SK-N-MC (cell line): ENCODE data around the gene TMEM106B.

Experiments used
- EZH2 ChIP-seq: fragments of 200-600 bp; sonication (generic); IDR thresholded peaks from one replicate; pipeline ENCODE4 v1.6.1; 2017; ENCODE audit warnings: antibody characterized with exemption
- FOXP2 ChIP-seq: optimal IDR thresholded peaks from 2 replicates; pipeline ENCODE3; 2011; ENCODE audit warnings: mild to moderate bottlenecking, moderate library complexity; ENCODE audit not compliant: insufficient read depth; ENCODE audit errors: extremely low read length, control extremely low read depth
- POLR2AphosphoS5 ChIP-seq: IDR thresholded peaks from 2 replicates; pipeline ENCODE4 v1.6.1; 2012; ENCODE audit warnings: mild to moderate bottlenecking, low read depth, low read length, borderline replicate concordance

DNA sequence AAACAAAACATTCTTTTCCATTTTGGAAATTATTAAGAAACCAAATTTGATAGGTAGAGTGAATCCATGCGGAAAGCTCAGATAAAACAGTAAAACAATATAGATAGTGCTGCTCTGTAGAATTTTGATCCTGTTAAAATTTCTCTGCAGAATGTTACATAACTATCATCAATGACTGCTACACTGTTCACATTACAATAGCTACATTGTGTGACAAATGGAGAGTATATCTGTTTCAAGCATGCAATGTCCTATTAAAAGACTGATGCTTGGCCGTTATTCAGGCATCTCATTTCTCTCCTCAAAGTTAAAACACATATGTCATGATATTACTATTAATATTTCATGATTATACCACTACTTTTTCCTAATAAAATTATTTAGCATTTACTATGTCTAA is 14.7 kb upstream of the TMEM106B start:
- TF ChIP-seq POLR2AphosphoS5: no peak
- no peak for TF ChIP-seq EZH2
- TF ChIP-seq FOXP2: no peak
